ENCODE measurements around the gene MAP4K1.

Gene MAP4K1

DNA sequence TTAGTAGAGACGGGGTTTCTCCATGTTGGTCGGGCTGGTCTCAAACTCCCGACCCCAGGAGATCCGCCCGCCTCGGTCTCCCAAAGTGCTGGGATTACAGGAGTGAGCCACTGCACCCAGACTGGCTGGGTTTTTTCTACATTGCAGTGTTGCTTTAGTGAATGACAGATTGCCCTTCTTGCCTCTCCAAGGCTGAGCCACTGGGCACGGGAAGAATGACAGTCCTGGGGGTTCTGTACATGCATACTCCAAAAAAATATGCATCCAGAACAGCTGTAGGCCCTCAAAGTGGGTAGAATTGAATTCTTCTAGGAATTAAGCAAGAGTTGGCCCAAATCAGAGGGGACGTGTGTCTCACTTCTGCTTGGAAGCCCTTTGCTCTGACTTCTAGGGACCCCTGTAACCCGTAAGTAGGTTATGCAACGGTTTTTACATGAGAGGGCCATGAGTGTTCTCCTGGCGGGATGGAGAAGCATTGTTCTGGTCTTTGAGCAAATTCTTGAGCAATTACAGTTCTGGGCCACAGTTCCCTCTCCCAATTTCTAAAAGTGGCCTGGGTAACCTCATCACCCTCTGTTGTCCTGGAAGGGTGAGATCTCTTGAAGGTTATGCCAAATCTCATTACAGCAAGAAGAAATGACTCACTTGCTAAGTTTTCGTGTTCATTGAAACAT is 33.3 kb upstream of the MAP4K1 start:
- peak overlapping the region; percentile 100 for H3K4me3 ChIP-seq (ENCODE audit: low read length)
- no peak for TF ChIP-seq CTCF (IDR thresholded peaks at IDR 0.05; ENCODE audit: insufficient read depth, low read depth, low read length, missing control alignments)
- DNase-seq (ENCODE audit: low read depth), result peak; percentile 62

GRCh38 chr19:38650172-38650775 is 32.5 kb upstream of the MAP4K1 start:
- DNase-seq (ENCODE audit: low read depth), result peak; percentile 69
- peak overlapping the region; percentile 100 for H3K4me3 ChIP-seq (ENCODE audit: low read length)
- TF ChIP-seq CTCF (IDR thresholded peaks at IDR 0.05; ENCODE audit: insufficient read depth, low read depth, low read length, missing control alignments), result no peak

DNA sequence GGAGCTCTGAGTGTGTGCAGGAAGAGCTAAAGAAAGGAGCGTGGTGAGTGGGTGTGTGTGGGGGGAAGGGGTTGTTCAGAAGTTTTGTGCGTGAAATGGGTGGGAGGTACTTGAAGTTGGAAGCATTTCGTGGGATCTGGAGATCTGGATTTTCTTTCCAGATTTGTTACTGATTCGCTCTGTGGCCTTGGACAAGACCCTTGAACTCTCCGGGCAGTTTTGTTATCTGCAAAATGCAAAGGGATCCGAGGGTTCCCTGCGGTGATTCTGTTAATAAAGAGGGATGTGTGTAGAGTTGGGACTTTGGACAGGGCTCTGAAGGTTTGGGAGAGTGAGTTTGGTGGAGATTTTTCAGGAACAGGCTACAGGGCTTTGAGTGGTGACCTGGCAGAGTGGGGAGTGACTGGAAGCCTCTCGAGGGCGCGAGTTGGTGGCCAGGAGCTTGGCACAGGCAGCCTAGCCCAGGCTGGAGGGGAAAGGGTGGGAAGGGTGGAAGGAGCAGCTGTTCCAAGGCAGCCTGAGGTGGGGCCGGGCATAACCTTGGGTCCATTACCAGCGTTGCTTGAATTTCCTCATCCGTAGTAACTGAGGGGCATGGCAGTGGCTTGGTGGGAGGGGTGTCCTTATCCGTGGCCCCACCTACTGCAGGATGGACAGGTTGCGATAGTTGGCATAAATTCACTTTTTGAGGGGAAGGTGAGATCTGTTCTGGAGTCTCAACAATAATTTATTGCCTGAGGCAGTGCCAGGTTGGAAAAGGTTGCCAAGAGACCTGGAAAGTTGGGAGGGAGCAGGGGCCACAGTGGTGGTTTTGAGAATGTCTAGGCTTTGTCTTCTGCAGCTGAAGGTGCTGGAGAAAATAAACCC is 31.8 kb upstream of the MAP4K1 start:
- DNase-seq (ENCODE audit: low read depth), result peak; percentile 74
- peak overlapping the region; percentile 100 for H3K4me3 ChIP-seq (ENCODE audit: low read length)
- TF ChIP-seq CTCF (IDR thresholded peaks at IDR 0.05; ENCODE audit: insufficient read depth, low read depth, low read length, missing control alignments), result no peak

GRCh38 chr19:38648769-38649304 is 31.1 kb upstream of the MAP4K1 start:
- peak overlapping the region; percentile 100 for H3K4me3 ChIP-seq (ENCODE audit: low read length)
- DNase-seq (ENCODE audit: low read depth), result no peak

DNA sequence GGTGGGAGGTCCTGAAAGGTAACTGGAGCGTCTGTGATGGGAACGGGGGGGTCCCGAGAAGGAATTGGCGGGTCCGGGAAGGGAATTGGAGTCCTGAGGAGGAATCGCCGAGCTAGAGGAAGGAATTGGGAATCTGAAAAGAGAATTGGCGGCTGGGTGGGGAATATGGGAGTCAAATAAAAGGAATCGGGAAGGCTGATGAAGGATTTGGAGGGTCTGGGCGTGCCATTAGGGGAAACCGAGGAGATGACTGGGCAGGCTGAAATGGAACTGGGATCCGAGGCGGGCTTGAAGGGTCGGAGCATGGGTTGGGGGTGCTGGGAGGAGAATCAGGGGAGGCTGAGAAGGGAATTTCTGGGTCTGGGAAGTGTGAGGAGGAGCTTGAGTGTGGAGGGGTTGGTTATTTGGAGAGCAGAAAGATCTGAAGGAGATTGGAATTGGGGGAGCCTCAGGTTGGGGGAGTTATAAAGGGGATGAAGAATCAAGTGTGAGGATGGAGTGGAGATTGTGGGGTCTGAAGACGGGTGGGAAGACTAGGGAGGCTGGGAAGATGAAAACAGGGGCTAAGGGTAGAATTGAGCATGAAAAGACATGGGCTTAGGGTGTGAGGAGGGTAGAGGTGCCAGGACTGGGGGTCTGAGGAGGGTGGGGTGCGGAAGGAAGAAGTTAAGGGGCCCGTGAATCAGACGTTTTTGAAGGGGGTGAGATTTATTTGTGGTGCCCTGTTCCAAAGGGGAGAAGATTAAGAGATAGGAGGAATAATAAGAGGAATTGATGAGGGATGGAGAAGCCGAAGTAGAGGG is 30.4 kb upstream of the MAP4K1 start:
- no peak for TF ChIP-seq CTCF (IDR thresholded peaks at IDR 0.05; ENCODE audit: insufficient read depth, low read depth, low read length, missing control alignments)
- no peak for DNase-seq (ENCODE audit: low read depth)

More at GRCh38 chr19:38648769-38649304, 31.1 kb upstream of the MAP4K1 start:
- TF ChIP-seq CTCF (IDR thresholded peaks at IDR 0.05; ENCODE audit: insufficient read depth, low read depth, low read length, missing control alignments), result no peak

GRCh38 chr19:38647368-38647965 is 29.7 kb upstream of the MAP4K1 start, which contains the start of gene ACTN4:
Gene ACTN4, plus strand, starts transcription at chr19:38647649. Its CDS starts 97 bp downstream, at chr19:38647746.
- TF ChIP-seq CTCF (IDR thresholded peaks at IDR 0.05; ENCODE audit: insufficient read depth, low read depth, low read length, missing control alignments), result no peak
- DNase-seq (ENCODE audit: low read depth), result peak; percentile 97
- peak within 1 kb of the TSS; percentile 100 for H3K4me3 ChIP-seq (ENCODE audit: low read length)

More for the DNA sequence above, 30.4 kb upstream of the MAP4K1 start:
- peak overlapping the region; percentile 100 for H3K4me3 ChIP-seq (ENCODE audit: low read length)

All from epithelial cell of esophagus (primary cell).